K562 (cell line): Measurements from ENCODE around the gene RAE1. TPM values are rescaled to one million over a fixed set of nuclear protein-coding genes. Genes with fewer than 3 reads are reported as not detected.

ENCODE experiments used
- CC2D1A ChIP-seq: fragments of 450-650 bp; IDR thresholded peaks from 2 replicates; pipeline ENCODE4 v1.6.1; 2017; ENCODE audit warnings: mild to moderate bottlenecking
- CTCF ChIP-seq, 3 experiments: IDR thresholded peaks in 2 of 3; conservative IDR thresholded peaks in 1 of 3; 2 replicates each; pipeline ENCODE4 v1.5.1; 2011 to 2012; ENCODE audit warnings: low read length in 3 of 3, mild to moderate bottlenecking in 3 of 3, control low read depth in 2 of 3, improper control_type of control experiment in 1 of 3, inconsistent platforms in 1 of 3, low read depth in 1 of 3, mixed read lengths in 1 of 3, moderate library complexity in 1 of 3; ENCODE audit not compliant: insufficient read depth in 2 of 3
- CTCFL ChIP-seq: IDR thresholded peaks from 2 replicates; pipeline ENCODE4 v1.6.1; 2011; ENCODE audit warnings: borderline replicate concordance, low read depth, mild to moderate bottlenecking, moderate library complexity, low read length; ENCODE audit not compliant: insufficient read depth, poor library complexity, severe bottlenecking
- ETS1 ChIP-seq: conservative IDR thresholded peaks from 2 replicates; pipeline ENCODE4 v1.6.1; 2011; ENCODE audit warnings: low read depth, mild to moderate bottlenecking, low read length; ENCODE audit not compliant: control insufficient read depth
- RBM22 ChIP-seq: fragments of 200-400 bp; formaldehyde crosslinking; IDR thresholded peaks from 2 replicates; pipeline ENCODE4 v1.6.1; 2018; ENCODE audit warnings: low read length, low read depth; ENCODE audit not compliant: poor library complexity, severe bottlenecking
- RBM25 ChIP-seq: fragments of 200-400 bp; formaldehyde crosslinking; IDR thresholded peaks from 2 replicates; pipeline ENCODE4 v1.6.1; 2018; ENCODE audit warnings: low read length, low read depth, moderate library complexity; ENCODE audit not compliant: severe bottlenecking
- YY1 ChIP-seq, 3 experiments: IDR thresholded peaks; 2 replicates each; pipeline ENCODE4 v1.6.1; 2011; ENCODE audit warnings: low read length in 2 of 3, mild to moderate bottlenecking in 2 of 3, moderate library complexity in 2 of 3, borderline replicate concordance in 1 of 3, control low read depth in 1 of 3, low read depth in 1 of 3; ENCODE audit not compliant: insufficient read depth in 3 of 3, insufficient replicate concordance in 2 of 3, control insufficient read depth in 1 of 3, insufficient read length in 1 of 3; ENCODE audit errors: extremely low read depth in 1 of 3
- ZNF512 ChIP-seq: IDR thresholded peaks from 2 replicates; pipeline ENCODE4 v1.6.1; 2016; ENCODE audit warnings: missing genetic modification characterization, missing compliant biosample characterization
- polyA plus RNA-seq, 8 experiments: library from polyadenylated mRNA; depleted of rRNA in 4 of 8; stranded (reverse) in 5 of 8; unstranded in 3 of 8; fragments of >200 nt; fragmentation: Nextera tagmentation in 2 of 8; fragmentation: Illumina TruSeq in 1 of 8; extraction: Ambion mirVana in 2 of 8; extraction: Trizol in 1 of 8; gene quantifications; 2 replicates each; pipeline versions ENCODE4 v1.2.1 to v1.2.3, GENCODE V29; 2011 to 2014; ENCODE audit warnings: inconsistent platforms in 1 of 8, missing spikeins in 1 of 8
- total RNA-seq, 7 experiments: library from RNA; depleted of rRNA in 6 of 7; stranded (reverse); fragments of >200 nt in 6 of 7; fragmentation: Illumina TruSeq in 2 of 7; extraction: Trizol in 2 of 7; gene quantifications; 2 replicates each; pipeline versions ENCODE4 v1.2.1 to v1.2.3, GENCODE V29; 2011 to 2021; ENCODE audit warnings: low replicate concordance in 1 of 7
- TF ChIP-seq, protein P1 (sequence below): sonication (generic); formaldehyde crosslinking; IDR thresholded peaks from 2 replicates; pipeline ENCODE4 v1.8.0; 2022; ENCODE audit warnings: missing genetic modification reagents, mild to moderate bottlenecking, borderline replicate concordance

Gene RAE1
- total and polyA plus RNA-seq, 9 of the 15 experiments (the other 6 are each of a cell fraction or from before 2014, with no cell fraction given) = 33.7 to 248 (median 77.7) TPM

- TF ChIP-seq ETS1 (0 out of 2 replicates have a peak, but pooled peaks have one; percentile 23), CTCFL (no peak), ZNF512 (tag) (0 out of 2 replicates have a peak, but pooled peaks have one; percentile 1), CTCF (IDR thresholded peaks at IDR 0.05 in 2 of 3, conservative IDR thresholded peaks at IDR 0.05 in 1 of 3; ENCODE audit: insufficient read depth in 2 of 3, low read depth in 1 of 3, low read length in 3 of 3) (peak; percentile 88 to 94 (median 91)), CC2D1A (peak; percentile 68), YY1 (IDR thresholded peaks at IDR 0.05; ENCODE audit: borderline replicate concordance in 1 of 3, control insufficient read depth in 1 of 3, extremely low read depth in 1 of 3, insufficient read depth in 3 of 3, insufficient read length in 1 of 3, insufficient replicate concordance in 2 of 3, low read depth in 1 of 3, low read length in 2 of 3) (no peak), RBM25 (peak; percentile 93), RBM22 (no peak)
- TF ChIP-seq, protein P1, sequence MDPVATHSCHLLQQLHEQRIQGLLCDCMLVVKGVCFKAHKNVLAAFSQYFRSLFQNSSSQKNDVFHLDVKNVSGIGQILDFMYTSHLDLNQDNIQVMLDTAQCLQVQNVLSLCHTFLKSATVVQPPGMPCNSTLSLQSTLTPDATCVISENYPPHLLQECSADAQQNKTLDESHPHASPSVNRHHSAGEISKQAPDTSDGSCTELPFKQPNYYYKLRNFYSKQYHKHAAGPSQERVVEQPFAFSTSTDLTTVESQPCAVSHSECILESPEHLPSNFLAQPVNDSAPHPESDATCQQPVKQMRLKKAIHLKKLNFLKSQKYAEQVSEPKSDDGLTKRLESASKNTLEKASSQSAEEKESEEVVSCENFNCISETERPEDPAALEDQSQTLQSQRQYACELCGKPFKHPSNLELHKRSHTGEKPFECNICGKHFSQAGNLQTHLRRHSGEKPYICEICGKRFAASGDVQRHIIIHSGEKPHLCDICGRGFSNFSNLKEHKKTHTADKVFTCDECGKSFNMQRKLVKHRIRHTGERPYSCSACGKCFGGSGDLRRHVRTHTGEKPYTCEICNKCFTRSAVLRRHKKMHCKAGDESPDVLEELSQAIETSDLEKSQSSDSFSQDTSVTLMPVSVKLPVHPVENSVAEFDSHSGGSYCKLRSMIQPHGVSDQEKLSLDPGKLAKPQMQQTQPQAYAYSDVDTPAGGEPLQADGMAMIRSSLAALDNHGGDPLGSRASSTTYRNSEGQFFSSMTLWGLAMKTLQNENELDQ = no peak
Measured at GRCh38 chr20:57381596-57382503, 30.8 kb downstream of the RAE1 start (continued).
